Activated naive CD4-positive, alpha-beta T cell treated with anti-CD3 and anti-CD28 coated beads, Interleukin-2, amount 10 ng/mL, durations not matched to agents 7 days and 5 days (primary cell): ENCODE measurements around the gene NUMB.

Source experiments
- CTCF ChIA-PET: fragments of 350-600 bp; sonication (Branson Sonifier 250); formaldehyde crosslinking; loops from one replicate; lab custom pipeline; 2021; ENCODE audit warnings: antibody characterized with exemption; lab: Charles Lee
- DNase-seq: peaks from one replicate; pipeline ENCODE4 v3.0.0-alpha.2; 2020
- H3K27ac Mint-ChIP-seq: one replicate; pipeline ENCODE4 v1.8.0; 2021; ENCODE audit warnings: mild to moderate bottlenecking, moderate library complexity, mixed read lengths
- H3K27me3 Mint-ChIP-seq: one replicate; pipeline ENCODE4 v1.8.0; 2021; ENCODE audit warnings: mild to moderate bottlenecking, mixed read lengths
- H3K36me3 Mint-ChIP-seq: one replicate; pipeline ENCODE4 v1.8.0; 2021; ENCODE audit warnings: mixed read lengths
- H3K4me1 Mint-ChIP-seq: one replicate; pipeline ENCODE4 v1.8.0; 2021; ENCODE audit warnings: mixed read lengths
- H3K4me3 Mint-ChIP-seq: one replicate; pipeline ENCODE4 v1.8.0; 2021; ENCODE audit warnings: mild to moderate bottlenecking, moderate library complexity, mixed read lengths
- H3K9me3 Mint-ChIP-seq: one replicate; pipeline ENCODE4 v1.8.0; 2021; ENCODE audit warnings: mixed read lengths

NUMB gene

GRCh38 chr14:73295198-73295796 lies 163.0 kb downstream of the NUMB start:
- Mint-ChIP-seq H3K27ac (no peak overlapping the region), H3K4me3 (no peak overlapping the region), H3K36me3 (peaks cover 9% of the 10 kb centered on the region), H3K27me3 (no peaks in the 10 kb centered on the region), H3K4me1 (peaks cover 4% of the 10 kb centered on the region), H3K9me3 (no peaks in the 10 kb centered on the region)
- DNase-seq, result no peak
- CTCF ChIA-PET, result interaction anchor here (0.6 to 3.5 kb wide), 31 partner anchors 8 to 709 kb away, joined by 3 to 87 read pairs (median 4); no protein-coding TSS in a partner anchor

- Mint-ChIP-seq H3K27ac (no peak overlapping the region), H3K9me3 (no peaks in the 10 kb centered on the region), H3K4me3 (no peak overlapping the region), H3K27me3 (no peaks in the 10 kb centered on the region), H3K36me3 (peaks cover 17% of the 10 kb centered on the region), H3K4me1 (peaks cover 14% of the 10 kb centered on the region)
- CTCF ChIA-PET, result interaction anchor here (0.6 to 3.5 kb wide), 16 partner anchors 10 to 277 kb away, joined by 3 to 87 read pairs (median 5); no protein-coding TSS in a partner anchor
- DNase-seq, result no peak
Observed at GRCh38 chr14:73293782-73294781, 164.3 kb downstream of the NUMB start.

- H3K9me3 Mint-ChIP-seq, result no peaks in the 10 kb centered on the region
- no peak for DNase-seq
- no peak overlapping the region for H3K4me3 Mint-ChIP-seq
- peaks cover 16% of the 10 kb centered on the region for H3K4me1 Mint-ChIP-seq
- H3K27ac Mint-ChIP-seq, result no peak overlapping the region
- CTCF ChIA-PET, result interaction anchor here (0.6 to 1.1 kb wide), 3 partner anchors 27 to 182 kb away, joined by 3 to 4 read pairs (median 3); no protein-coding TSS in a partner anchor
- peaks cover 21% of the 10 kb centered on the region for H3K36me3 Mint-ChIP-seq
- no peaks in the 10 kb centered on the region for H3K27me3 Mint-ChIP-seq
Observed at GRCh38 chr14:73290279-73290678, 168.1 kb downstream of the NUMB start.

- H3K27me3 Mint-ChIP-seq, result no peaks in the 10 kb centered on the region
- H3K4me3 Mint-ChIP-seq, result no peak overlapping the region
- CTCF ChIA-PET, result interaction anchor here (0.9 to 1.1 kb wide), 3 partner anchors 27 to 182 kb away, joined by 3 to 6 read pairs (median 3); no protein-coding TSS in a partner anchor
- H3K9me3 Mint-ChIP-seq, result no peaks in the 10 kb centered on the region
- H3K4me1 Mint-ChIP-seq, result peaks cover 16% of the 10 kb centered on the region
- no peak overlapping the region for H3K27ac Mint-ChIP-seq
- peaks cover 23% of the 10 kb centered on the region for H3K36me3 Mint-ChIP-seq
- no peak for DNase-seq
Observed at GRCh38 chr14:73289729-73290128, 168.6 kb downstream of the NUMB start.

GRCh38 chr14:73289308-73289707 lies 169.0 kb downstream of the NUMB start:
- DNase-seq, result no peak
- peaks cover 16% of the 10 kb centered on the region for H3K4me1 Mint-ChIP-seq
- peaks cover 25% of the 10 kb centered on the region for H3K36me3 Mint-ChIP-seq
- H3K27me3 Mint-ChIP-seq, result no peaks in the 10 kb centered on the region
- CTCF ChIA-PET, result interaction anchor here (0.9 to 1.1 kb wide), 2 partner anchors 179 to 183 kb away, joined by 3 to 6 read pairs; no protein-coding TSS in a partner anchor
- no peaks in the 10 kb centered on the region for H3K9me3 Mint-ChIP-seq
- no peak overlapping the region for H3K27ac Mint-ChIP-seq
- no peak overlapping the region for H3K4me3 Mint-ChIP-seq

GRCh38 chr14:73287071-73287470 lies 171.3 kb downstream of the NUMB start:
- Mint-ChIP-seq H3K9me3 (no peaks in the 10 kb centered on the region), H3K27ac (no peak overlapping the region), H3K4me3 (no peak overlapping the region), H3K36me3 (peaks cover 36% of the 10 kb centered on the region), H3K4me1 (peaks cover 23% of the 10 kb centered on the region), H3K27me3 (no peaks in the 10 kb centered on the region)
- CTCF ChIA-PET, result interaction anchor here (0.8 to 1.1 kb wide), 2 partner anchors 8 to 183 kb away, joined by 3 read pairs; no protein-coding TSS in a partner anchor
- DNase-seq, result no peak

- H3K27me3 Mint-ChIP-seq, result no peaks in the 10 kb centered on the region
- H3K36me3 Mint-ChIP-seq, result peaks cover 40% of the 10 kb centered on the region
- CTCF ChIA-PET, result interaction anchor here (1.1 kb wide), 1 partner anchor 9 kb away, joined by 3 read pairs; no protein-coding TSS in a partner anchor
- no peaks in the 10 kb centered on the region for H3K9me3 Mint-ChIP-seq
- no peak for DNase-seq
- H3K27ac Mint-ChIP-seq, result no peak overlapping the region
- H3K4me3 Mint-ChIP-seq, result no peak overlapping the region
- H3K4me1 Mint-ChIP-seq, result peaks cover 26% of the 10 kb centered on the region
Observed at GRCh38 chr14:73286598-73286997, 171.7 kb downstream of the NUMB start.

GRCh38 chr14:73285979-73286378 lies 172.4 kb downstream of the NUMB start:
- Mint-ChIP-seq H3K4me3 (no peak overlapping the region), H3K36me3 (peaks cover 42% of the 10 kb centered on the region), H3K4me1 (peaks cover 26% of the 10 kb centered on the region), H3K27me3 (no peaks in the 10 kb centered on the region), H3K27ac (no peak overlapping the region), H3K9me3 (no peaks in the 10 kb centered on the region)
- CTCF ChIA-PET, result no interaction called here
- DNase-seq, result no peak

- H3K36me3 Mint-ChIP-seq, result peaks cover 42% of the 10 kb centered on the region
- no peaks in the 10 kb centered on the region for H3K27me3 Mint-ChIP-seq
- no peak overlapping the region for H3K27ac Mint-ChIP-seq
- no peak overlapping the region for H3K4me3 Mint-ChIP-seq
- CTCF ChIA-PET, result interaction anchor here (1.0 kb wide), 1 partner anchor 11 kb away, joined by 3 read pairs; no protein-coding TSS in a partner anchor
- no peaks in the 10 kb centered on the region for H3K9me3 Mint-ChIP-seq
- no peak for DNase-seq
- H3K4me1 Mint-ChIP-seq, result peaks cover 10% of the 10 kb centered on the region
Observed at GRCh38 chr14:73283608-73284379, 174.6 kb downstream of the NUMB start.

- Mint-ChIP-seq H3K4me1 (peaks cover 10% of the 10 kb centered on the region), H3K36me3 (peaks cover 49% of the 10 kb centered on the region), H3K27me3 (no peaks in the 10 kb centered on the region), H3K27ac (no peak overlapping the region), H3K4me3 (no peak overlapping the region), H3K9me3 (no peaks in the 10 kb centered on the region)
- no peak for DNase-seq
- CTCF ChIA-PET, result no interaction called here
Observed at GRCh38 chr14:73280903-73281302, 177.4 kb downstream of the NUMB start.

- no peak overlapping the region for H3K27ac Mint-ChIP-seq
- H3K4me1 Mint-ChIP-seq, result peaks cover 6% of the 10 kb centered on the region
- no peak for DNase-seq
- H3K4me3 Mint-ChIP-seq, result no peak overlapping the region
- CTCF ChIA-PET, result no interaction called here
- no peaks in the 10 kb centered on the region for H3K27me3 Mint-ChIP-seq
- H3K36me3 Mint-ChIP-seq, result peaks cover 38% of the 10 kb centered on the region
- H3K9me3 Mint-ChIP-seq, result no peaks in the 10 kb centered on the region
Observed at GRCh38 chr14:73277376-73277775, 181.0 kb downstream of the NUMB start.

GRCh38 chr14:73276836-73277235 lies 181.5 kb downstream of the NUMB start:
- no peaks in the 10 kb centered on the region for H3K9me3 Mint-ChIP-seq
- H3K27ac Mint-ChIP-seq, result no peak overlapping the region
- H3K36me3 Mint-ChIP-seq, result peaks cover 32% of the 10 kb centered on the region
- H3K4me1 Mint-ChIP-seq, result peaks cover under 1% of the 10 kb centered on the region
- no peak overlapping the region for H3K4me3 Mint-ChIP-seq
- CTCF ChIA-PET, result no interaction called here
- H3K27me3 Mint-ChIP-seq, result no peaks in the 10 kb centered on the region
- no peak for DNase-seq

- peaks cover 18% of the 10 kb centered on the region for H3K36me3 Mint-ChIP-seq
- H3K4me1 Mint-ChIP-seq, result peaks cover 8% of the 10 kb centered on the region
- CTCF ChIA-PET, result no interaction called here
Observed at GRCh38 chr14:73273799-73274198, 184.5 kb downstream of the NUMB start.

More at GRCh38 chr14:73273799-73274198, 184.5 kb downstream of the NUMB start:
- peaks cover 16% of the 10 kb centered on the region for H3K27me3 Mint-ChIP-seq
- H3K27ac Mint-ChIP-seq, result no peak overlapping the region
- no peak overlapping the region for H3K4me3 Mint-ChIP-seq
- no peaks in the 10 kb centered on the region for H3K9me3 Mint-ChIP-seq
- DNase-seq, result no peak
